Activated CD4-positive, alpha-beta T cell treated with anti-CD3 and anti-CD28 coated beads for 36 hours (primary cell): ENCODE measurements around the gene IFTAP. TPM values are rescaled to one million over a fixed set of nuclear protein-coding genes. Genes with fewer than 3 reads are reported as not detected.
A peak's percentile ranks its signal among the peaks of the same experiment; 100 is the strongest.

ENCODE experiments used
- ATAC-seq: fragments of 200-7000 bp; cut with Tn5 transposase; one replicate; pipeline ENCODE4 v1.10.0; 2021; ENCODE audit warnings: mild to moderate bottlenecking, moderate library complexity
- CTCF ChIA-PET: fragments of 350-600 bp; sonication (Branson Sonifier 250); formaldehyde crosslinking; loops from one replicate; lab custom pipeline; 2021; ENCODE audit warnings: antibody characterized with exemption; lab: Charles Lee
- POLR2A ChIA-PET: fragments of 350-600 bp; sonication (Branson Sonifier 250); formaldehyde crosslinking; loops from one replicate; lab custom pipeline; 2021; ENCODE audit warnings: antibody characterized with exemption, inconsistent platforms; lab: Charles Lee
- DNase-seq: peaks from one replicate; pipeline ENCODE4 v3.0.0-alpha.2; 2020
- H3K27ac Mint-ChIP-seq: one replicate; pipeline ENCODE4 v1.8.0; 2021; ENCODE audit warnings: mixed read lengths
- H3K27me3 Mint-ChIP-seq: one replicate; pipeline ENCODE4 v1.8.0; 2021; ENCODE audit warnings: mixed read lengths
- H3K36me3 Mint-ChIP-seq: one replicate; pipeline ENCODE4 v1.8.0; 2021; ENCODE audit warnings: low read depth, mixed read lengths
- H3K4me1 Mint-ChIP-seq: one replicate; pipeline ENCODE4 v1.8.0; 2021; ENCODE audit warnings: mixed read lengths
- H3K4me3 Mint-ChIP-seq: one replicate; pipeline ENCODE4 v1.8.0; 2021; ENCODE audit warnings: mild to moderate bottlenecking, moderate library complexity, mixed read lengths
- H3K9me3 Mint-ChIP-seq: one replicate; pipeline ENCODE4 v1.8.0; 2021; ENCODE audit warnings: low read depth, mixed read lengths
- intact Hi-C, 2 experiments: fragments of 100-400 bp; cut with DNase I in 1 of 2; cut with micrococcal nuclease in 1 of 2; formaldehyde crosslinking; loops; one replicate each; pipeline versions ENCODE4 v1.14.2 to v1.15.1; 2022 to 2024; cut with DNase I, micrococcal nuclease
- total RNA-seq, 2 experiments: library from RNA; stranded (reverse); gene quantifications; one replicate each; pipeline ENCODE4 v1.2.3, GENCODE V29; 2021

Gene IFTAP
- total RNA-seq, 2 experiments from 2014 or later = 5.7 to 6.3 TPM

DNA sequence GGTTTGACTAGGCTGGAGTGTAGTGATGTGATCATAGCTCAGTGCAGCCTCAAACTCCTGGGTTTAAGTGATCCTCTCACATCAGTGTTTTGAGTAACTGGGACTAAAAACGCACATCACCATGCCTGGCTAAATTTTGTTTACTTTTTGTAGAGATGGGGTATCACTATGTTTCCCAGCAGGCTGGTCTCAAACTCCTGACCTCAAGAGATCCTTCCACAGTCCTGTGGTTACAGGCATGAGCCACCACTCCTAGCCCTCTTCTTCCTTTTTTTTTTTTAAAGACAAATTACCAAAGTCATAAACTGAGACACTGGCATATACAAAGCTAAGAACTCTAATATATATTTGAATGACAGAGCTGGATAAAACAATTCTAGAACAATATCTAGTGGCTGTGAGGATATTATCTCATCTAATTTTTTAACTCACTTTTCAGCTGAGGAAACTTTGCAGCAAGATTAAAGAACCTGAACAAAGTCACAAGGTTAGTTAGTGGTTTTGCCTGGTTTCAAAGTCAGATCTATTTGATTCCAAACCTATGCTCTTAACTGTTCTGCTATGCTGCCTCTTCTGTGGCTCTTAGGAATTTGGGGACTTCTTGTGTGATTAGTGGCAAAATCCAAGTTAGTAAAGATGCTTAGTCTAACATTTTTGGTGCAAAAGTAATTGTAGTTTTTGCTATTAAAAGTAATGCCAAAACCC lies 99.0 kb downstream of the IFTAP start:
- ATAC-seq = no peak
- Mint-ChIP-seq H3K27ac (no peak overlapping the region), H3K4me3 (no peak overlapping the region), H3K36me3 (no peaks in the 10 kb centered on the region), H3K9me3 (no peaks in the 10 kb centered on the region), H3K4me1 (no peaks in the 10 kb centered on the region), H3K27me3 (peaks cover 33% of the 10 kb centered on the region)
- POLR2A ChIA-PET = no interaction called here
- DNase-seq = no peak
- intact Hi-C loops = no loop called here
- CTCF ChIA-PET = interaction anchor here (0.6 to 1.2 kb wide), 6 partner anchors 9 to 427 kb away, joined by 3 to 6 read pairs (median 4); no protein-coding TSS in a partner anchor

DNA sequence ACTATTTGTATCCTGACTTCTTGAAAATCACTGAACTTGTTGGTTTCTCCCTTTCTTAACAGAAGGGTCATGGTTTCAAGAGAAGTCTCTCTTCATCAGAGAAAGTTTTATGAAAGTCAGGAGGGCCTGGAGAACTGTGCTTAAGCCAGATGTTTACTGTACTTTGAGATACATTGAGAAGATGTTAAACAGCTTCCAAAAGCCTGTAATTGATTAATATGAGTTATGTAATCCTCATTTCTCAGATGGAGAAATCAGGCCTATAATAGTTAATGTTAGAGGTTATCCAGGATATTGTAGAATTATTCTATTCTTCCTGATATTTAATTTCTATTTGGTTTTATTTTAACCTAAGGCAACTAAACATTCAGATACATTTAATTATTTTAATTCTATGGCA lies 100.8 kb downstream of the IFTAP start:
- Mint-ChIP-seq H3K9me3 (no peaks in the 10 kb centered on the region), H3K4me3 (no peak overlapping the region), H3K27ac (no peak overlapping the region), H3K4me1 (no peaks in the 10 kb centered on the region), H3K27me3 (peaks cover 25% of the 10 kb centered on the region), H3K36me3 (no peaks in the 10 kb centered on the region)
- ChIA-PET POLR2A (no interaction called here), CTCF (no interaction called here)
- intact Hi-C loops = no loop called here
- ATAC-seq = no peak
- no peak for DNase-seq

DNA sequence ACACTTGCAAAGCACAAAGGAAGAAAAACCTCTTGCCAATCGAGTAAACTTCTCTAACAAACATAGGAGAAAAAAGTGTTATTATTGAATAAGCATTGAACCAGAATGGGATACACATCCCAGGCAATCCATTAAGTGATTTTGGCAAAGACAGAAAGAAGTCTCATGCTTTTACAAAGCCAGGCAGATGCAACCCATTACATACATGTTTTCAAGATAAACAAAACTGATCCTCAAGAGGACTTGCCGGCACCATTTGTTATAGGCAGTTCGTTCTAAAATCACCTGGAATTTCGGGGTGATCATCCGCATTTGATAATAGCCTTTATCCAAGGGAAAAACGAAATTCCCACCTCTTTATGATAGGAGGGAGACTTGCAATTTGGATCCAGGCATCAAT lies 101.3 kb downstream of the IFTAP start:
- peaks cover 25% of the 10 kb centered on the region for H3K27me3 Mint-ChIP-seq
- no peaks in the 10 kb centered on the region for H3K36me3 Mint-ChIP-seq
- POLR2A ChIA-PET = no interaction called here
- intact Hi-C loops = no loop called here
- DNase-seq (no peak), ATAC-seq (no peak)
- no peaks in the 10 kb centered on the region for H3K4me1 Mint-ChIP-seq
- no peak overlapping the region for H3K27ac Mint-ChIP-seq
- no peaks in the 10 kb centered on the region for H3K9me3 Mint-ChIP-seq
- CTCF ChIA-PET = no interaction called here
- no peak overlapping the region for H3K4me3 Mint-ChIP-seq

DNA sequence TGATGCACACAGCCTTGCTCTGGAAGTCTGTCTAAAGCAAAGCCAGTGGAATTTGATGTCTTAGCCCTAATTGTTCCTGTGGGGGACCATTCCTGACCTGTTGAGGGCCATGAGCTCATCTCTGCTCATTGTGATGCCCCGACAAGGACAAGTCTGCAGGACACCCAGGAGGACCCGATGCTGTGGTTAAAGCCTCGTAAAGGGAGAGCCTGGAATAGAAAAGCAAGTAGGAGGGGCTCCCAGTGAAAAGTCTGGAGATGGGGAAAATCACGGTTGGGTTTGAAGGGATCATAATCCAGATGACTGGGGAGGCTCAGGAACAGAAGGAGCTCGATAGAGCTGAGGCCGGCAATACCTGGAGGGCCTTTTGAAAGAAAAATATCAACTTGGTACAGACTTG lies 102.2 kb downstream of the IFTAP start:
- peaks cover 26% of the 10 kb centered on the region for H3K27me3 Mint-ChIP-seq
- no peak overlapping the region for H3K27ac Mint-ChIP-seq
- CTCF ChIA-PET = interaction anchor here (0.8 to 1.5 kb wide), 2 partner anchors 11 to 50 kb away, joined by 3 to 6 read pairs; no protein-coding TSS in a partner anchor
- POLR2A ChIA-PET = no interaction called here
- no peak for ATAC-seq
- intact Hi-C loops = no loop called here
- H3K4me3 Mint-ChIP-seq = no peak overlapping the region
- H3K36me3 Mint-ChIP-seq = no peaks in the 10 kb centered on the region
- no peaks in the 10 kb centered on the region for H3K4me1 Mint-ChIP-seq
- no peak for DNase-seq
- no peaks in the 10 kb centered on the region for H3K9me3 Mint-ChIP-seq

DNA sequence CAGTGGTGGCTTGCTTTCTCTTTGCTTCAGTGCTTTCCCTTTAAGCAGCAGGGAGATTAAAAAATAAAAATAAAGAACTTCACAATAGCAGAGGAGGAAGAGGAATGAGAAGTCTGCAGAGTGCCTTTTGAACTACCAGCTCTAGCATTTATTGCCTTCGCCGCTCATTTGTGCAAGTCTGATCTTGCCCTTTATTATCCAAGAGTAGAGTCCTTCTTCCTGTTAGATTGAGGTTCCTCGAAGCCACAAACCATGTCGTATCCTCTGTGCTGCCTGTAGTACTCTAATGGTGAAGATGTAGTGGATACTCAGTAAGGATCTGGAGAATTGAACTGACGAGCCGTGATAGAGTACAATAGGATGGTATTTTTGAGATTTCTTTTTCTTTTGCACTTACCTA lies 105.0 kb downstream of the IFTAP start:
- peaks cover 5% of the 10 kb centered on the region for H3K4me1 Mint-ChIP-seq
- peaks cover 27% of the 10 kb centered on the region for H3K27me3 Mint-ChIP-seq
- CTCF ChIA-PET = interaction anchor here (1.0 kb wide), 1 partner anchor 47 kb away, joined by 3 read pairs; no protein-coding TSS in a partner anchor
- POLR2A ChIA-PET = no interaction called here
- no peak for DNase-seq
- H3K9me3 Mint-ChIP-seq = no peaks in the 10 kb centered on the region
- H3K4me3 Mint-ChIP-seq = no peak overlapping the region
- H3K36me3 Mint-ChIP-seq = no peaks in the 10 kb centered on the region
- no peak overlapping the region for H3K27ac Mint-ChIP-seq
- no peak for ATAC-seq
- intact Hi-C loops = no loop called here

DNA sequence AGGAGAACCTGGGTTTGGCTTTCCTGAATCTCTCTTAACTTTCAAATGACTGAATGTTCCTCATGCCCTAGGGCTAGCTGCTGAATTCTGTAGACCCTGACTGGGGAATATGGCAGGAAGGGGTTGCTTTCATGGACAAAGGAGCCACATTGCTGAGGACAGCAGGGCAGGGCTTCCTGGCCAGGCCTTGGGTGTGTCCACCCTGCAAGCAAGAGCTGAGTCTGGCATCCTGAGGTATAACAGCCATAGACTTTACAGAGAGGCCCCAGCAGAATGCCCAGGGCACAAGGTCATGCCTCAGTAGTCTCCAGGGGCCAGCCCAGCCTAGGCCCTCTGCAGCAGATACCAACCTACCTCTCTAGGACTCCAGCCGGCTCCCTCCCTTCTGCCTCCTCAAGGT lies 105.9 kb downstream of the IFTAP start:
- no peak overlapping the region for H3K27ac Mint-ChIP-seq
- ATAC-seq (no peak), DNase-seq (no peak)
- H3K36me3 Mint-ChIP-seq = no peaks in the 10 kb centered on the region
- H3K4me1 Mint-ChIP-seq = peaks cover 5% of the 10 kb centered on the region
- H3K4me3 Mint-ChIP-seq = no peak overlapping the region
- no peaks in the 10 kb centered on the region for H3K9me3 Mint-ChIP-seq
- ChIA-PET POLR2A (no interaction called here), CTCF (interaction anchor here (0.6 to 5.5 kb wide), 3 partner anchors 9 to 136 kb away, joined by 3 to 88 read pairs (median 7); no protein-coding TSS in a partner anchor)
- intact Hi-C loops = no loop called here
- peaks cover 27% of the 10 kb centered on the region for H3K27me3 Mint-ChIP-seq

DNA sequence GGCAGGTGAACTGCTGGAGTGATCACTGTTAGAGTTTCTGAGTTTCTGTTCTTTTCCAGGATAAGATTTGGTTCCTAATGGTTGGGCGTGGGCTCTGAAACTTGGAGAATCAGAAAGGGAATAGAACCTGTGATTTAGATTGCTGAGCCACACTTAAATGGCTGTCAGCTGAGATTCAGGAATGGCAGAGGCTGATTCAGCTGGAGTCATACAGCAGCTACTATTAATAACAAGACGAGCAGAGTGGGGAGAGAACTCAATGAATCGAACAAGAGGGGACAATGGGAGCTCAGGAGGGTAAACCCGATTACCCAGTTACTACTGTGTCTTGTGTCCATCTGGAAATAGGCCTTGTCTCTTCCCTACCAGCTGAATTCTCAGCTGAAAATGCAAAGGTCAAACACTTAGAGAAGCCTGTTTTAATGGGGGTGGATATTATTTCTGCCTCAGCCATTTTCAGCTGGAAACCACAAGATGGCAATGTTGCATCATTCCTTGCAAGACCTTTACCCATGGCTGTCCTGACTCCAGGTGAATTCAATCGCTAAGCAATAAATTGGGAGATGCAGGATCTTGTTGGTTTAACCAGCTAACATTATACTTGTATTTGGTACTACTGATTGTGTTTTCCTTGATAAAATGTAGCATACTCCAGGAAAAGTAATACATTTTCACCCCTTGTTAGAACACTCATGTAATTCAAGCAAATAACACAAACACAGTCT lies 108.2 kb downstream of the IFTAP start:
- no peak overlapping the region for H3K4me3 Mint-ChIP-seq
- ATAC-seq (peak; percentile 51), DNase-seq (peak; percentile 10)
- H3K4me1 Mint-ChIP-seq = peaks cover 5% of the 10 kb centered on the region
- H3K27me3 Mint-ChIP-seq = peaks cover 21% of the 10 kb centered on the region
- intact Hi-C loops = loop anchor here (1.0 kb wide), 1 partner anchor 45 kb away; no protein-coding TSS in a partner anchor
- POLR2A ChIA-PET = interaction anchor here (0.8 to 1.0 kb wide), 2 partner anchors 31 to 210 kb away, joined by 3 read pairs; no protein-coding TSS in a partner anchor
- H3K36me3 Mint-ChIP-seq = no peaks in the 10 kb centered on the region
- H3K9me3 Mint-ChIP-seq = no peaks in the 10 kb centered on the region
- CTCF ChIA-PET = interaction anchor here (0.5 to 5.5 kb wide), 17 partner anchors 10 to 279 kb away, joined by 3 to 88 read pairs (median 4); no protein-coding TSS in a partner anchor
- H3K27ac Mint-ChIP-seq = no peak overlapping the region

DNA sequence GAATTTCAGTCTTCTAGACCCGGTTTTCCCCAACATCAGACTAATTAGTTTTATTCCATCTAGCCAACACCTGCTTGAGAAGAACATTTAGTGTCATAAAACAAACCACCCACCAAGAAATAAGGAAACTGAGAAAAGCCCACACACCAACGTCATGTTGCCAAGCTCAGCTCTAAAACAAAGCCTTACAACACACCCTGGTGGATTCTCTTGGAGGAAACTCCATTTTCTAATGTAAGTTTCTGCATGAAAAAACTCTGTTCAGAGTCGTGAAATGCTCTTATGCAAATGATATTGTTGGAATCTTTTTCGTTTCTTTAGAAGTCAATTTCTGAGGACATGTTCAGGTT lies 108.7 kb downstream of the IFTAP start:
- ATAC-seq = peak; percentile 72
- Mint-ChIP-seq H3K4me3 (no peak overlapping the region), H3K9me3 (no peaks in the 10 kb centered on the region), H3K27me3 (peaks cover 23% of the 10 kb centered on the region), H3K36me3 (no peaks in the 10 kb centered on the region), H3K4me1 (peaks cover 5% of the 10 kb centered on the region), H3K27ac (no peak overlapping the region)
- POLR2A ChIA-PET = interaction anchor here (1.0 kb wide), 1 partner anchor 210 kb away, joined by 3 read pairs; no protein-coding TSS in a partner anchor
- intact Hi-C loops = no loop called here
- CTCF ChIA-PET = interaction anchor here (0.5 to 5.5 kb wide), 11 partner anchors 9 to 210 kb away, joined by 3 to 88 read pairs (median 5); no protein-coding TSS in a partner anchor
- DNase-seq = peak; percentile 26

Other genes starting within 250 kb of the IFTAP start
- gene TRAF6, start 84.2 kb upstream of the IFTAP start, total RNA-seq = 10 to 100 TPM; 11.1 to 12.5 TPM
- under 1 TPM; 0.30 to 0.37 TPM for gene RAG1, start 26.5 kb upstream of the IFTAP start, total RNA-seq
- not detected for gene RAG2, start 3.7 kb downstream of the IFTAP start, total RNA-seq